Hepatocyte (in vitro differentiated cells): ENCODE data around the gene ZDHHC18.

Experiments
- CTCF ChIP-seq: fragments of 200-600 bp; sonication (generic); IDR thresholded peaks from 2 replicates; pipeline ENCODE4 v1.5.1; 2016; ENCODE audit warnings: antibody characterized with exemption, mild to moderate bottlenecking; ENCODE audit not compliant: poor library complexity
- EZH2 ChIP-seq: fragments of 200-600 bp; sonication (generic); IDR thresholded peaks from 2 replicates; pipeline ENCODE4 v1.6.1; 2016; ENCODE audit warnings: antibody characterized with exemption, mild to moderate bottlenecking, borderline replicate concordance
- EZH2phosphoT487 ChIP-seq: fragments of 200-600 bp; sonication (generic); IDR thresholded peaks from one replicate; pipeline ENCODE4 v1.6.1; 2018; ENCODE audit warnings: antibody characterized with exemption, mild to moderate bottlenecking, low read depth, moderate library complexity; ENCODE audit not compliant: unreplicated experiment, severe bottlenecking

DNA sequence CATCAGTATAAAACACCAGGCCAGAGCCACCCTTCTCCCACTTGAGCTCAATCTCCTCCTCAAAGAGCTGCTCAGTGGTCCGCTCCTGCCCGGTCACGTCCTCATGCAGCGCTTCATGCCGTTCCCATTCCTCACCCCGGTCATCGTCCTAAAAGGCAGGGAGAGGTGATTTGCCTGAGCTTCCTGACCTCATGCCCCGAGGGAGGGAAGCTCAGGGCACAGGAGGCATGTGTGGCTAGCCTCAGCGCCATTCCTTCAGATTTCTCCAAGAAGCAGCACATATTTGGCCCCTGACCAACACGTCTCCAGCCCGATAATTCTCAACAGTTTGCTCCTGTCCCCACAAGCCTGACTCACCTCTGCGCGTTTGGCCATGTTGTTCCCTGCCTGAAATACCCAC is 67.8 kb downstream of the ZDHHC18 start:
- no peak for TF ChIP-seq CTCF
- TF ChIP-seq EZH2 = no peak
- TF ChIP-seq EZH2phosphoT487 = no peak
